Measurements from ENCODE around the gene TMEM129.

TMEM129 gene, protein sequence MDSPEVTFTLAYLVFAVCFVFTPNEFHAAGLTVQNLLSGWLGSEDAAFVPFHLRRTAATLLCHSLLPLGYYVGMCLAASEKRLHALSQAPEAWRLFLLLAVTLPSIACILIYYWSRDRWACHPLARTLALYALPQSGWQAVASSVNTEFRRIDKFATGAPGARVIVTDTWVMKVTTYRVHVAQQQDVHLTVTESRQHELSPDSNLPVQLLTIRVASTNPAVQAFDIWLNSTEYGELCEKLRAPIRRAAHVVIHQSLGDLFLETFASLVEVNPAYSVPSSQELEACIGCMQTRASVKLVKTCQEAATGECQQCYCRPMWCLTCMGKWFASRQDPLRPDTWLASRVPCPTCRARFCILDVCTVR

DNA sequence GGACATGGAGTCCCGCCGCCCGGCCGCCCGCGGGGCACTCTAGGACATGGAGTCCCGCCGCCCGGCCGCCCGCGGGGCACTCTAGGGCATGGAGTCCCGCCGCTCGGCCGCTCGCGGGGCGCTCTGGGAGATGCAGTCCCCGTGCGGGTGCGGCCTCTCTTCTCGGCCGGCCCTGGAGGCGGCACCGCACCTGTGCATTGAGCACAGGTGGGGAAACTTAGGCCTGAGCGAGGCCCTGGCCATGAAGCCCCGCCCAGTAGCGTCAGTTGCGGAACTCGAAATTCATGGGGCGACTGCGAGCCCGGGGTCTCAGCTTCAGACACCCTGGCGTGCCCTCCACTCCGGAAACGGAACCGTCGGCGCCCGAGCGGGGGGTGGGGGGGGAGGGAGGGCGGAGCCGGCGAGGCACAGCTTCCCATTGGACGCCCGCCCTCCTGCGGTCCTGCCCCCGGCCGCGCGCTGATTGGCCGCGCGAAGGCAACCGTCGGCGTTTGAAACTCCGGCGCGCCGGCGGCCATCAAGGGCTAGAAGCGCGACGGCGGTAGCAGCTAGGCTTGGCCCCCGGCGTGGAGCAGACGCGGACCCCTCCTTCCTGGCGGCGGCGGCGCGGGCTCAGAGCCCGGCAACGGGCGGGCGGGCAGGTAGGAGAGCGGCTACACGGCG is at the start of gene TMEM129, which contains the start of gene TACC3:
Gene TMEM129 (minus strand): TSS at position 321 of the 663 bp plus-strand sequence. CDS start 486 bp downstream, outside the sequence.
Gene TACC3 (plus strand): TSS at position 519 of the 663 bp plus-strand sequence. CDS start 1,901 bp downstream, outside the sequence.
- peak; percentile 80 to 81 for DNase-seq

DNA sequence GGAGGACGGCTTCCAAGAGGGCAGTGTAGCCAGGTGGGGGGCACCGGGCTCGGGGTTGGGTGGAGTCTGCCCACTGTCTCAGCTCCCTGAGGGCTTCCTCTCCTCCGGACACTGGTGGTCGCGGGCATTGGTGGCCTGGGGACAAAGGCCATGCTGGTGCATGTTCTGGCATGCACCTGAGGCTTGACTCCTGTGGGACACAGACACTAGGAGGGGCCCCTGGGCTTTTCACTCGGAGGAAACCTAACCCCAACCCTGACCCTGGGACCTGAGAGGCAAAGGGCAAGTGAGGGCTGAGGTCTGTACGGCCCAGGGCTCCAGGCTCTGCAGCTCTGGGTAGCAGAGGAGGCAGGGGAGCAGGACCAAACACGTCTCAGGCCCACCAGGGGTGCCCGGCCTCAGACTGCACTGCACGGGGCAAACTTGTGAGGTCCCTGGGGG is 49.7 kb upstream of the TMEM129 start:
- DNase-seq: no peak

GRCh38 chr4:1770245-1770644 is 49.1 kb upstream of the TMEM129 start:
- no peak for DNase-seq

- no peak for DNase-seq
Observed at GRCh38 chr4:1769692-1770091, 48.6 kb upstream of the TMEM129 start.

DNA sequence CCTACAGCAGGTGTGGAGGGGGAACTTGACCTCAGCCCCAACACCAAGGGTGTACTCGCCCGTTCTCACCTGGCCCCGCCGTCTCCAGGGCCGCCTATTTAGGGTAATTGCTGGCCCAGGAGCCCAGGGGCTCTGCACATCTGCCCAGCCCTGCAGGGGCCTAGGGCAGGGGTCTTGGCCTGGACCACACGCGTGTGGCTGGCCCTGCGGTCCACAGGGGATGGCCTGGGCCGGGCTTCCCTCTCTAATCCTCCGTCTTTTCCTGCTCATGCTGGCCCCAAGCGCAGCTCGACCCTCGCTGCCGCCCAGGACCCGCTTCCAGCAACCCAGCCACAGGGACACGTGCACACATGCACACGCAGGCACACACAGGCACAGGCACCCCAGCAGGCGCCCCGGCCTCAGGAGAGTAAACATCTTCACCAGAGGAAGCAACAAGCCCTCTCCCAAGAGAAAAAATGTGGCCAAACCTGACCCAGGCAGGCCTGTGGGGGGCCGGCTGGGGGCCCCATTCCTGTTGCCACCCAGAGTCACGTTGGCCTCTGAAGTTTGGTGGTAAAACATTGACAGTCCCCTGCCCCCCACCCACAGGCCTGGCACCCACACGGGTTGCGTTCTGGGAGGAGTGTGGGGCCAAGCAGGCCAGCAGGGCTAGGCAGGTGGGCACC is 47.4 kb upstream of the TMEM129 start:
- no peak for DNase-seq

GRCh38 chr4:1767770-1768366 is 46.7 kb upstream of the TMEM129 start:
- no peak for DNase-seq

- no peak for DNase-seq
Observed at GRCh38 chr4:1767061-1767769, 46.1 kb upstream of the TMEM129 start.

DNA sequence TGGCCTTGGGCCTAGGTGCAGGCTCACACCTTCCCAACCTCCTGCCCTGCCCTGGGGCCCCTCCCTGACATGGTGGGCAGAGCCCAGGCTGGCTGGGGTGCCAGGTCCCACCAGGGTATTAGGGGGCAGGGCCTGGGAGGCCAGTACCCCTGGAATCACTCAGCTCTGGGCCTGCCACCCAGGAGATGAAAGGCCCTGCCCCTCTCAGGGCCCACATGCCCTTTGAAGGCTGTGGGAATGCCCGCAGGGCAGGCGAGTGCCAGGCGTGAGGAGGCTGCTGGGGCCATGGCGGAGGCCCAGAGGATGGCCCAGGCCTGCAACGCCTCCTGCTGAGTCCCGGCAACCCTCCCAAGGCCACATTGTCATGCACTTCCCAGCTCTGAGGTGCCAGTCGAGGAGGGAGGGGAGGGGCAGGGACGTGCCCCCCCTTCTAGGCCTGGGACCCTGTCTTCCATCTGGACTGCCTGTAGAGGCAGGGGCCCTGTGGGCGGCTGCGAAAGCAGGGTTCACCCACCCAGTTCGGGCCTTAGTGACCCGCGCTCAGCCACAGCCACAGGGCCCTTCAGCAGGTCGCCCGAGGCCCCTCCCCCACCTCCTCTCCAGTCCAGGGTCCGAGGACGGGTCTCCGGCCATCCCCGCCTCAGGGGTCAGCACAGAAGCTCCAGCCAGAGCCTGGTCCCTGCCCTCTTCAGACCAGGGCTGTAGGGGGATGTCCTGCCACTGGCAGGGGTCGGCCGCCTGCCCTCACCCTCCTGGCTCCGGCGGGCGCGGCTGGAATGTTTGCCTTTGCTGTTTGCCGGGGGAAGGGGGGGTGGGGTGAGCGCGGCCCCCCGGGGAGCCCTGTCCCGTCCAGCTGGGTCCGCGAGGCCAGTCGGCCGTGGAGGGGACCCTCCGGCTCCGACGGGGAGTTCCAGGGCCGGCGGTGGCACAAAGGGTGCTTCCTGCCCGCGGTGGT is 45.3 kb upstream of the TMEM129 start:
- DNase-seq: no peak

- DNase-seq: no peak
Observed at GRCh38 chr4:1765409-1766072, 44.4 kb upstream of the TMEM129 start.

GRCh38 chr4:1764670-1765069 is 43.5 kb upstream of the TMEM129 start:
- no peak for DNase-seq

GRCh38 chr4:1763550-1764080 is 42.5 kb upstream of the TMEM129 start:
- no peak for DNase-seq

- no peak for DNase-seq
Observed at GRCh38 chr4:1763070-1763549, 42.0 kb upstream of the TMEM129 start.

- DNase-seq: no peak
Observed at GRCh38 chr4:1762264-1763010, 41.3 kb upstream of the TMEM129 start.

DNA sequence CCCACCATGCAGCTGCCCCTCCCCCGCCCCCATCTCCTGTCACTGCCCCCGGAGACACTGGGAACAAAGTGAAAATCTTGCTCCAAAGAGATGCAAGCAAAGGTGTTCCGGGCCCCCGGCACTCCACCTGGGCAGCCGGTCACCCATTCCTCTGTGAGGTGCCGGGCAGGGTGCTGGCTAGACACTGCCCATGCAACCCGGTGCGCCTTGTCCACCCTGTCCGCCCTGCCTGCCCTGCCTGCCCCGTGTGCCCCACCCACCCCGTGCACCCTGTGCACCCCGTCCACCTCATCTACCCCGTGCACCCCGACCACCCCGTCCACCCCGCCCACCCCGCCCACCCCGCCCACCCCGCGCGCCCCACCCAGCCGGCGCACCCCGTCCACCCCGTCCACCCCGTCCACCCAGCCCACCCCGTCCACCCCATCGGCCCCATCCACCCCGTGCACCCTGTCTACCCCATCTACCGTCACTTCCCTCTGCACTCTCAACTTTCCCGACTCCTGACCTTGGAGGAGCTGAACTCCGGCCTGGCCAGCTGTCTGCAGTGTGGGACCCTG is 40.1 kb upstream of the TMEM129 start:
- no peak for DNase-seq

DNA sequence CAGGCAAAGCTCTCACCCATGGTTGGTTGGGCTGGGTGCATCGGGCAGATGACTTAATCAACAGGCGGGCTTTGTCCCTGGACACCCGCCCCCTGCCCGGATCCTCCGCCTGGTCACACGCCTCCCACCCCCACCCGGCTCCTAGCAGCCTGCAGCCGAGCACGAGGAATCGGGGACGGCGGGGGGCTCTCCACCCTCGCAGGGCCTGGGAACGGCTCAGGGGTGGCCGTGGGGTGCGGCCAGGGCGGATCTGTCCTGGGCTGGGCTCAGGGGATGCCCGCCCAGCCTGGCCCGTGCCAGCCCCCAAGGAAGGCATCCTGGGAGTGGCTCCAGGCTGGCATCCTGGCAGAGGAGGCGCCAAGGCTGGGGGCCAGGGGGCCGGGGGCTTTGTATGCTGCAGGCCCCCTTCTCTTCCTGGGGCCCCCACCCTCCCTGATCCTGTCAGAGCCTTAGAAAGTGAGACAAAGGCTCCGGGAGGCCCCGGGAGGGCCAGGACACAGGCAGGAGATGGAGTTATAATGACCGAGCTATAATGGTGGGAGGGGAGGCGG is 39.5 kb upstream of the TMEM129 start:
- no peak for DNase-seq

DNA sequence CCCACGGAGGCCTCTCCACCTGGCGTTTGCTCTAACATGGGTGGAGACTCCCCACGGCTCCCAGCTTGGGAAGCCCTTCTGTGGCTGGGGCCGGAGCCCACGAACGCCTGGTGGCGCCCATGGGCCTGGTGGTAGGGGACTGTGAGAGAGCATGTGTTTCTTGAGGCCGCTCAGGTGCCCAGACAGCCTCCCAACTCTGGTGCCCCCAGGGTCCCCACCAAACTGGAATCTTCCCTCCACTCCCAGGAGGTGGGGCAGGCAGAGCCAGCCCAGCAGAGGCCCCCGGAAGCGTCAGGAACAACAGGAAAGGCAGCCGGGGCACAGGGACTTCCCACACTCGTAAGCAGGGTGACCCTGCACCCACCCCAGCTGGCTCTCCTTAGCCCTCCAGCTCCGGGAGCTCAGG is 38.7 kb upstream of the TMEM129 start:
- DNase-seq: no peak

GRCh38 chr4:1759170-1759817 is 38.2 kb upstream of the TMEM129 start:
- DNase-seq: no peak

Data from SHP77 (cell line).